NCI-H2227 treated with DMSO at 0.1 percent for 48 hours (cell line): ENCODE measurements around the gene MYO1G.

Experiments
- DNase-seq: peaks from one replicate; lab custom pipeline; 2025; lab: John Stamatoyannopoulos, UW

MYO1G gene

GRCh38 chr7:44966731-44967538, 11.9 kb downstream of the MYO1G start:
- DNase-seq, result no peak

DNA sequence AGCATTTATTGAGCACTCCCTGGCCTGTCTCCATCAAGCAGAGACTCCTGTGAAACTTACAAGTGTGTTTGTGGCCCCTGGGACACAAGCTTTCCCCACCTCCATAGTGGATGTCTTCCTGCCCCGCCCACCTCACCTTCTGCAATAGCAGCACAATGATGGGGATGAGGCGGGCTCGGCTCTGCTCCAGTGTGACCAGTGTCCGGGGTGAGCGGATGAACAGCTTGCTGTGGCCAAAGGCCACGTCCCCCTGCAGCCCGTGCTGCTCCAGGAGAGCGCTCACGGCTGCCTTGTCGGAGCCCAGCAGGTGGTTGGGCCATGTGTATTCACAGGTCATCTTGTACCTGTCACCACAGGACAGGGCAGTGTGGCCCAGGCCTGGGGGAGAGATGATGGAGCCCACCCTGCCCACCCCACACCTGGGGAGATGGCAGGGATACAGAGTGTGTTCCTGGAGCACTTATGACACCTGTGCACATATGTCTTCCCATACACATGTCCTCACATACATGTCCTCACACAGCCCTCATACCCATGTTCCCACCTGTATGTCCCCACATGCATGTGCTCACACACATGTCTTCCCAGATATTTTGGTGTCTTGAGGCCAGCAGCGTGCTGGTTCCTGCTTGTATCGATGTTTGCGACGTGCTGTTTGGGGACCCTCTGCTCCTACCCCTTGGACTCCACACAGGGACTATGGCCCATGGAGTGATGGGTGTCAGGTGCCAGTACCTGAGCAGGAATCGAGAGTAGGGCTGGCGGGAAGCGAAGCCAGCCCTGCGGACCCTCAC, 12.7 kb downstream of the MYO1G start:
- DNase-seq, result no peak

DNA sequence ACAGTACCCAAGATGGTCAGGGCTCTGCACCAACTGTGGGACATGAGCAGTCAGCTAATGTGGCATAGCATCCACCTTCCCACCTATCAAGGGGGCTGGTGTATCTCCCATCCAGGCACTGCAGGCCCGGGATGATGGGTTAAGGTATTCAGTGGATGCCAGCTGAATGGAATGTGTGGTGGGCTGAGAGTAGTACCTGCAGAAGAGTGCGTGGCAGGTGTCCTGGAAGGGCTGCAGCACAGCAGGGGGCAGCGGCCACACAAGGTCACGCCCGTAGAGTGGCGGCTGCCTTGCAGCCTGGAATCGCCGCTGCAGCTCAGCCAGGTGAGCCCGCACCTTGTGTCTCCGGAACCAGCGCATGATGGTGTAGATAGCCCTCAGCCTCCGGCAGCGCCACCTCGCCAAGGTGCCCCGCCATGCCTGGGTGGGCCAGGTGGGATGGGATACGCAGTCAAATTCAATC, 13.3 kb downstream of the MYO1G start:
- no peak for DNase-seq

DNA sequence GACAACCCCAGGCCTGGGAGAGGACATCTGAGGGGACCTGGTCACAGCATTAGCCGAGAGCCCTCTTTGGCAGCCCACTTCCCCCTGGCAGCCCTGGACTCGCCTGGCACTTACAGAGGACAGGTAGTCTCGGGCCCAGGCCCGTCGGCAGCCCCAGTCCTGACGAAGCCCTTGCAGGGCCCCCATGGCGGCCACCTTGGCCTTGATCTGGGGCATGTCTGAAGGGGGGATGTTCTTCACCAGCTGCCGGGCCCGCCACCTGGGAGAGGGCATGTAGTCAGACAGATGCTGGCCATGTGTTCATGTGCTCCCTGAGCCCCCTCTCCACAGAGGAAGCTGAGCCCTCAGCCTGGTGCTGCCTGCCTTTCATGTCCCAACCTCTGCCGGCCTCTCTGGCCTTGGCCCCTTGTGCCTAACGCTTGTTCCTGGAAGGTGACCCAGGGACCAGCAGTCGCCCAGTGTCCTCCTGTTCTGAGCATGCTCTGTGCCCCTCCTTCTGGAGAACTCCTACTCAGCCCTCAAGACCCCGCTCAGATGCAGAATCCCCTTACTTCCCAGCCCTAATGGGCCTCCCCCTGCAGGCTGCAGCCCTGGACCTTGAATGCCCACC, 13.9 kb downstream of the MYO1G start:
- DNase-seq, result no peak

GRCh38 chr7:44964384-44964830, 14.4 kb downstream of the MYO1G start:
- no peak for DNase-seq

DNA sequence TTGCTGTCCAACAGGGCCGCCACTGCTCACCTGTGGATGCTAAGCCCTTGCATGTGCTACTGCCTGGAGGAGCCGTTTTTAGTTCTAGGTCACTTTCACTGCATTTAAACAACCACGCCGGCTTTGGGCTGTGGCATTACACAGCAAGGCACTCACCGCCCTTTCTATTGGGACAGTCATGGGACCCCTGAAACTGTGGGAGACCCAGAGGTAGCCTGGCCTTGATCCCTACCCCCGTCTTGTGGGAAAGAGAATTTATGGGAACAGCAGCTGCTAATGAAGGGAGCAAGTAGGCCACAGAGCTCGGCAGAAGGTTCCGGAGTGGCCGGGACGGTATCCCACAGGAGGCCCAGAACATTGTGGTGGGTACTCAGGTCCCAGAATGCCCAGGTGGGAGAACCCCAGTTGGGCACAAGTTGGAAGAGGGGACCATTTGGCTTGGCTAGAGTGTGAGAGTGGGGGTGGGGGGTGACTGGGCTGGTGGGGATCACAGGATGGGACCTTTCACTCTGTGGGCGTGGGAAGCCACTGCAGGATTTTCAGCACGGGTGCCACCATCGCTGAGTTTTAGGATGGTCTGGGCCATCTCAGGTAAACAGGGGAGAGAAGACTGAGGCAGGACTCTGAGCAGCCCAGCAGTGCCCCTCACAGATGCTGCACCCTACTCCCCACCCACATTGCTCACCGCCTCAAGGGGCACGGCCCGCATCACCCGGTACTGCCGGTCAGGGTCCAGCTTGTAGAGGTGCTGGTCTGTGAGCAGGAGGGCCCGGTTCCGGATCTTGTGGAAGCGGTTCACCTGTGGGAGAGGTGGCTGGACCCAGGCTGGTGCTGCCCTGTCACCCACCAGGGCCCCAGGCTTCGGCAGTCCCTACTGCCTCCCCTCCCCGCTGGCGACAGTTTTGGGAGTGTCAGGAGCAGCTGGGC, 15.2 kb downstream of the MYO1G start:
- DNase-seq, result no peak

- no peak for DNase-seq
These were observed 16.1 kb downstream of the MYO1G start for GRCh38 chr7:44962483-44963251.

DNA sequence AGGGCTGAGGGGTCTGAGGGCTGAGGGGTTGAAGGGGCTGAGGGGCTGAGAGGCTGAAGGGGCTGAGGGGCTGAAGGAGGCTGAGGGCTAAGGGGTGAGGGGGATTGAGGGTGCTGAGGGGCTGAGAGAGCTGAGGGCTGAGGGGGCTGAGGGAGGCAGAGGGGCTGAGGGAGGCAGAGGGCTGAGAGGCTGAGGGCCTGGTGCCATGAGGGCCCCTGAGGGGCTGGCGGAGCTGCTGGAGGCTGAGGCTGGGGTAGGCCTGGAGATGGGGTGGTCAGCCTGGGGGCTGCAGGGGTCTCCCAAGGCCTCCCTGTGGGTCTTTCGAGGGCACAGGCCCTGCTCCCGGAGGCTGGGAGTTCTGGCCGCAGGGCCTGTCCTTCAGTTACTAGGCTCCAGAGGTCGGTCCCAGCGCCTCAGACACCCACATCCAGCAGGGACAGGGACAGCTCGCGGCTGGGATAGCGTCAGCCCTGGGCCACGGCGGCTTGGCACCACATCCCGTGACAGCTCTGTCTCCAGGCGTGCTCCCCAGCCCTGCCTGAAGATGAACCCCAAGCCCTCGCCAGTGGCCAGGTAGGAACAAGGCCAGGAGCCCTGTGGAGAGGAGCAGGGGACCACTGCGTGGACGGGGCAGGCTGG, 16.9 kb downstream of the MYO1G start:
- no peak for DNase-seq

- no peak for DNase-seq
These were observed 18.7 kb downstream of the MYO1G start for GRCh38 chr7:44960011-44960580.

DNA sequence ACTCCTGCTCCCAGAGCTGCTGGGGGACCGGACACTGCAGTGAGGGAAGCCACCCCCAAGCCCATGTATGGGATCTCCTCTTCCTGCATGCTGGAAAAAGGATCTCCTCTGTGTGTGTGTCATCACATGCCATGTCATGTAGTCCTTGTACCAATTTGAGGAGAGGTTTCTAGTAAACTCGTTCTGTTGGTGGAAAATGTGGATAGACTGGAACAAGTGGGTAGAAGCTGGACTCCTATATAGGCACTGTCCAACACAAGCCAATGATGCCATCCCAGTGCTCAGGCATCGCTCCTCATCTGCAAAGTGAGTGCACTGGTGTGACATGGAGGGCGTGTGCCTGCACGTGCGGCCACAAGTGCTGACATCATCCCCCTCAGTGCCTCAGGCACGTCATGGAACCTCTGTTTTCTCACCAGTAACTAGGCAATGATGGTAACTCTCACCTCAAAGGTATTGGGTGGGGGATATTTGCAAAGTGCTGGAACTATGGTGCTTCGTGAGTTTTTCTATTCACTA, 19.3 kb downstream of the MYO1G start:
- no peak for DNase-seq

GRCh38 chr7:44958645-44959344, 20.0 kb downstream of the MYO1G start:
- no peak for DNase-seq

DNA sequence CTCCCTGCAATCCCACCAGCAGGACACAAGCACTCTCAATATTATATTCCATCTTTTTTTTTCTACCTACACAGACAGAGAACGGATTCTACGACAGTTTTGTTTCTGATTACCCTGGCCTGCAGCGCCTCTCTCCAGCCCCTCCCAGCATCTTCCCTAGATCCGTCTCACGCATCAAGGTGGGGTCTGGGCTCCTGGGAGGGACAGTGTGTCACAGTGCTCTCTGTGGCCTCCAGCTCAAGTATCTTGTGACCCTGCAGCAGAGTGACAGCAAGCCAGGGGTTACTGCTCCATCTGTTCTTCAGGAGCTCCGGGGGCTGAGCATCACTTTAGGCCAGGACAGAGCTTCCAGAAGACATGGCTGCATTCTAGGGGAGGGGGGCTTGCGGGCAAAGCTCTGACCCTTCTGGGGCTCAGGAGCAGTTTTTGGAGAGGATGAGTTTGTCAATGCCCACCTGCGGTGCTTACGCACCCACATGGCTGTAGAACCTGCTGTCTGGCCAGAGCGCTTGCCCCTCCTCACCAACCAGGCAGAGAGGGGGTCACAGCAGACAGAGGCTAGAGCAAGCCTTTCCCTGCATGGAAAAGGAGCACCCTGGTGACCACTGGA, 22.6 kb downstream of the MYO1G start:
- no peak for DNase-seq

DNA sequence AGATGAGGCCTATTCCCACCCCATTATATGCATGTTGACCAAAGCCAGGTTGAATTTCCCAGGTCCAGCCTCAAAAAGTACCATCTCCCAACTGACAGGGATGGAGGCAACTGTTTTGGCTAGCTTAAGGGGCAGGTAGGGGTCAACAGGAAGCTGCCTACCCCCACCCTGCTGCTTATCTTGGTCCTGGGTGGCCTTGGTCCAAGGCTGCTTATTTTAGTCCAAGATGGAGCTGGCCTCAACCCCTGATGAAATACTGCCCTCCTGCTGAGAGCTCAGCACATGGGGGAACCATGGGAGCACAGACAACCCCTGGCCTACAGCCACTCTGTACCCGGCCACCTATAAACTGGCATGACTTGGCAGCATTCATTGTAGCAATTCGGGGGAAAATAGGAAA, 23.1 kb downstream of the MYO1G start:
- DNase-seq, result no peak

DNA sequence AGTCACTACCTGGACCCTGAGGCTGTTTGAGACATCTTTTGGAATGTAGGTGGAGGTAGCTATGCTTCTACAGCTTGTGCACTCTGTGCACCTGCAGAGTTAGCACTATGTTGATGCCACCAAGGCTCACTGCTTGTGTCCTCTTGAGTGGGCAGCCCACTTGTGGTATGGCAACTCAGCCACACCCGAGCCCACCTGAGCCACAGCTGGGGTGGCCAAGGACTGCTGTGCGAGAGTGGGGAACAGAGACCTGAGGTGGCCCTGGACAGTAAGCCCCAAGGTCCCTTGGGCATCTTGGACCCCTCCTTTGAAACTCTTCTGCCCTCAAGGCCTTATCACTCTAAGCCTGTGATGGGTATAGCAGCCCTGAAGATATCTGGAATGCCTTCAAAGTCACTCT, 25.7 kb downstream of the MYO1G start:
- DNase-seq, result no peak

DNA sequence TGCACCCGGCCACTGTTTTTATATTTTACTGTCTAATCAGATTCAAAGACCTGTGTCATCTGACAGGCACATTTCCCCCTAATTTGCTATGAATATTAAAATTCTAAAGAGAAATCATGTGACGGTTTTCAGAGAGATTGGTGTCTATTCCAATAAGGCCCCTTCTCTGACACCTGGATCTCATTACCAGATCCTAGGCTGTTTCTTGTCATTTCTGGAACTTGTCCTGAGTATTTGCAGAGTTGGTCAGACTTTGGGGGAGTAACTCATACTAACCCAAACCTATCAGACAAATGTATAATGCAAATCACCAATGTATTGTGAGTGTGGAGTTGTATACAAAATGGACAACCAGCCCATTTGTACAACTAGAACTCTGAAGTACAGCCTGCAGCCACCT, 29.5 kb downstream of the MYO1G start:
- DNase-seq, result no peak

GRCh38 chr7:44945479-44945878, 33.3 kb downstream of the MYO1G start:
- DNase-seq, result no peak

- DNase-seq, result no peak
These were observed 34.0 kb downstream of the MYO1G start for GRCh38 chr7:44944821-44945220.

DNA sequence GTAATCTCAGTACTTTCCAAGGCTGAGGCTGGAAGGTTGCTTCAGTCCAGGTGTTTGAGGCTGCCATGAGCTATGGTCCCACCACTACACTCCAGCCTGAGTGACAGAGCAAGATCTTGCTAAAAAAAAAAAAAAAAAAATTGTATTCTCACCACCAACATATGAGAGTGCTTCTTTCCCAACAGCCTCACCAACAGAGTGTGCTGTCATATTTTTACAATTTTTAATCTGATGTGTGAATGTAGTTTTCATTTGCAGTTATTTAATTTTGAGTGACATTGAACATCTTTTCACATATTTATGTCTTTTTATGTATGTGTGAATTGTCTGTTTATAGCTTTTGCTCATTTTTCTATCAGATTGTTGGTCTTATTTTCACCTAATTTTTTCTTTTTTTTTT, 35.2 kb downstream of the MYO1G start:
- DNase-seq, result no peak

DNA sequence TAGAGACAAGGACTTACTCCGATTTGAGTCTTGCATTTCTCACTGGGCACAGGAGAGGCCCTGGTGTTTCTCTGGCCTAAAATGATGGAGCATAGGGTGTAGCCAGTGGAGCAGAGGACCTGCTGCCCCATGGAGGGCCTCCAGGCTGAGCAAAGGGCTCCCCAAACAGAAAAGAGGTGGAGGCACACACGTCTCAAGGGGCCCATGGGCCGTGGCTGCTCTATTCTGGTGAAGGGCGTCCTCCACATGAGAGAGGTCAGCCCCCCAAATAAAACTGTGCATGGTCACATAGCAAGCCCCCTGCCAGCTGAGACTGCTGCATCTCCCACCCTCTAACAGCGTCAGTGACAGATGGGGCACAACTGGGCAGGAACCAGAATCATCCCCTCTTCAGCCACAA, 41.4 kb downstream of the MYO1G start:
- DNase-seq, result no peak
